T-helper 9 cell (primary cell): ENCODE data around the gene TFAP2C.

ENCODE experiments used
- DNase-seq: peaks from one replicate; pipeline ENCODE4 v3.0.0-alpha.2; 2020
- total RNA-seq, 2 donors: gene quantifications; one replicate each; lab custom pipeline; 2026; lab: John Stamatoyannopoulos, UW

TFAP2C gene
- total RNA-seq = 0 reads per million in 2 donors

DNA sequence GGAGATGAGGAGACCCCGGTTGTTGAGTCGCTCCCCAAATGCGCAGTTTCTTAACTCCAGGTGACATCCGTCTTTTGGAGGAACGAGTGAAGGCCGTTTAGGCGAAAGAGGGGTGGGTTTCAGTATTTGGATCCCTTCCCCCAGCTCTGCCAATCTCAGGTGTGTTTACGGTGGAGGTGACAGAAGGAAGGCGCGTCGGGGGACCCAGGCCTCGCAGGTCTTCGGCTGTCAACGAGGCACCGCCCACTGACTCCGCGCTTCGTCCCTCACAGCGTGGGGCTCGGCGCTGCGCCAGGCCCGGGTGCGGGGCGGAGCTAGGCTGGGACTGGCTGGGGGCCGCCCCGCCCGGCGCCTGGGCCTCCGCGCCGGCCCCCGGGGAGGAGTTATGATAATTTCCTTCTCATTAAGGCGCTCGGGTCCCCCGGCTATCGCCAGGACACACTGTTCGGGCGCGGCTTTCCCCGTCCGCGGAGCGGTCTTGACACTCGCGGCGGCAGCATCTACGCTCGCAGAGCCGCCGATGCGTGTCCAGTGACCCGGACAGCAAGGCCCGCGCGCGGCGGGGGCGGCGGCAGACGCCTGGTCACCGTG lies at the start of gene TFAP2C:
TFAP2C (plus strand) TSS at position 434 of the 591 bp plus-strand sequence. CDS start 239 bp downstream, outside the sequence.
- no peak for DNase-seq

DNA sequence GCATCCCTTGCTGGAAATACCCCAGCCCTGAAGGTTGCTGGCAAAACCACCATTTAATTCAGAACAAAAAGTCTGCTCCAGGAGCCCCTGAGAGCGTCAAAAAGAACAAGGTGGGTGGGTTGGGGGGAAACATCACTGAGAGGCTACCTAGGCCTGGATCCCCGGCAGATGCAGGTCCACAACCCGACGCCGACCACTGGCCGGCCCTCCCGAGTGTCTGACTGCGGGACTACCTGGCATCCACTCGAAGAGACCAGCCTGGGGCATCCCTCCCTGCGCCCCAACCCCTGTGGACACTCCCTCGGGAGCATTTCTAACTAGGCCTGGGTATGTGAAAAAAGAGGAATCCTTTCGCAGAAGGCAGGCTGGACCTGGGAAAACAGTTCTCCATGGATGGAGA lies 48.9 kb upstream of the TFAP2C start:
- no peak for DNase-seq

DNA sequence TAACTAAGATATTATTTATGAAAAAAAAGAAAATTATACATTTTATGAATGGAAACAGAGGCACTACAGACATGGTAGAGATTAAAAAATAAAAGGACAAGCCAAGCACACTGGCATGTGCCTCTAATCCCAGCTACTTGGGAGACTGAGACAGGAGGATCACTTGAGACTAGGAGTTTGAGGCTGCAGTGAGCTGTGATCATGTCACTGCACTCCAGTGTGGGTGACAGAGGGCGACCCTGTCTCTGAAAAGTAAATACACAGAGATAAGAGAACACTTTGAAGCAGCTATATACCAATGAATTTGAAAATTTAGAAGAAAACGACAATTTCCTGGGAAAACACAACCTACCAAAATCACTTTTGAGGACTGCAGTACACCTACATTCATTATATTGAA lies 47.4 kb upstream of the TFAP2C start:
- DNase-seq = no peak

DNA sequence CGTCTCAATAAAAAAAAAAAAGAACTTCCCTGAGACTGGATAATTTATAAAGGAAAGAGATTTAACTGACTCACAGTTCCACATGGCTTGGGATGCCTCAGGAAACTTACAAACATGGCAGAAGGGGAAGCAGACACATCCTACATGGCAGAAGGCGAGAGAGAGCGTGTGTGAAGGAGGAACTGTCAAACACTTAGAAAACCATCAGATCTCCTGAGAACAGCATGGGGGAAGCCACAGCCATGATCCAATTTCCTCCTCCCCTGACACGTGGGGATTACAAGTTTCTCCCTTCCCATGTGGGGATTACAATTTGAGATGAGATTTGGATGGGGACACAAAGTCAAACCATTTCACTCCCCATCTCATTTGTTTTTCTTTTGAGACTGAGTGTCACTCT lies 46.6 kb upstream of the TFAP2C start:
- no peak for DNase-seq

DNA sequence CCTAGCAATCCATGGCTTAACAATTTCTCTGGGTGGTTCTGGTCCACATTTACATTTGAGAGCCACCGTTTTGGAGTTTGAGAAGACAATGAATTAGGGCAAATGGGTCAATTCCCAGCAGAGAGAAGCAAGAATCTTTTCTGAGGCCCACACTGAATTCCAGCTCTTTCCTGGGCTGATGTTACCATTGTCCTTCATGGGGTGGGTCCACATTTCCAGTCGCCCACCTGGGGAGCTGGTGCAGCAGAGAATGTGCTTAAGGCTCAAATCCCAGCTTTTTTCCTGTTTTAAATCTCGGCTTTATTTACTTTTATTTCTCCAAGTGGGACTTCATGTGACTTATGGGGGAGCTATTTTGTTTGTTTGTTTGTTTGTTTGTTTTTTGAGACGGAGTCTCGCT lies 44.2 kb upstream of the TFAP2C start:
- no peak for DNase-seq

DNA sequence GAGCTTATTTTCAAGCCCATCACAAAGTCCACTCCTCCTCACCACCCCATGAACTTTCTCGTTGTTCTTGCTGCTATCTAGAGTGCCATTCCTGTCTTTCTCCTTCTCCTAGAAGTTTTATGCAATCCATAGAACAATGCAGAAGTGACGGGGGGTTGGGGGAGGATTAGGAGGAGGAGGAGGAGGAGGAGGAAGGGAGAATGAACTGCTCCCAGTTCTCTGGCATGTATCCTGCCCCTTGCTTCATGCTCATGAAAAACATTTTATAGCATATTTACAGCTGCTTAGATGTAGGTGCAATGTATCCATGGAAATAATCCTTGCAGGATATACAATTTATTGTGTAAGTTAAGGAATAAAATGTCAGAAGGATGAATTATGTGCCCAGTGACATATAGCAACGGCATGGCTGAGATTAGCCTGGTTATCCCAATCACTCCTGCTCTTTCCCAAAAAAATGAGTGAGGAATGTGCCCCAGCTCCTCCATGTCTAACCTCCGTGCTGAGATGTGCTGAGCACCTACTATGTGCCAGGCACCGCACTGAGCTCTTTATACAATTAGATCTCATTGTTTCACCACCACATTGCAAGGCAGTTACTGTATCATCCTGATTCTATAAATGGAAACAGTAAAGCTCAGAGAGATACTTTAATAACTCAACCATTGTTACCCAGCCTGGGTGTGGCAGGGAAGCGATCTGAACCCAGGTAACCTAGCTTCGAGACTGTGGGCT lies 41.6 kb upstream of the TFAP2C start:
- no peak for DNase-seq

DNA sequence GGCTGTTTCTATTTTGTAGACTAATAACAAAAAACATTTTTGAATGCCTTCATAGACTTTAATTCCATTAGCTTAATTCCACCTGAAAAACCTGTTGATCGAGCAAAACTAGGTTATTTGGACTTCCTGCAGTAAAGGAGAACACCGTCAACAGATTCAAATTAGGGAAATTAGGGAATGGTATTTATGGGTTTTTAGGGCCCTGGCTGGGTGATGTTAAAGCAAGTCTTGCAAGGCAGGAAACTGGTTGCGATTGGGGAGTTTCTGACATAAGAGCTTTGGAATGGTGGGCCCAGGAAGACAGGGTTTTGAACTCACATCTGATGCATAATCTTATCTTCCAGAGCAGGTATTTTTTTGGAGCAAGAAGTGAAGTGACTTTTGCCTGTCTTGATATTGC lies 40.1 kb upstream of the TFAP2C start:
- DNase-seq = no peak

DNA sequence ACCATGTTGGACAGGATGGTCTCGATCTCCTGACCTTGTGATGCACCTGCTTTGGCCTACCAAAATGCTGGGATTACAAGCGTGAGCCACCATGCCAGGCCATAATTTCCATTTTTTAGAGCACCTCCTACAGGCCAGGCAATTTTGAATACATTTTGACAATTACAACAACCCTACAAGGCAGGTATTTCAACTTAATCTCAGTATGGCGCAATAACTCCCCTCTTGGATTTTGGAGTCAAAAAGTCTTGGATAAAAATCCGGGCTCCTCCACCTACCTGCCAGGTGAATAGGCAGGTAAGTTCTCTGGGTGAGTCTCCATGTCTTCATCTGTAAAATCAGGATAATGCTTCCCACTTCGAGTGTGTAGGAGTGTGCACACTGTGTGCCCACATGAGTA lies 39.5 kb upstream of the TFAP2C start:
- DNase-seq = no peak

DNA sequence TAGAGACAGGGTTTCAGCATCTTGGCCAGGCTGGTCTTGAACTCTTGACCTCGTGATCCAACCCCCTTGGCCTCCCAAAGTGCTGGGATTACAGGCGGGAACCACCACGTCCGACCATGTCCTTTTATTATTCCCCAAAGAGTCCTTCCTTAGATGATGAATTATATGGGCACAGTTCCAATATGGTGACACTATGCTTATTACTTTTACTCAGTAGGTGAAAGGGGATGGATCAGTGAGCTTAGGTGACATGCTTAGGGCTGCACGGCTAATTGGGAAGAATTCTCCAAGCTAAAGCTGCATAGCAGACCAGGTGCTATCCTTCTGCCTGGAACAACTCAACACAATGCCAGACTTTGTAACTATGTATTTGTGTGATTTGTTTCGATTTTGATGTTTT lies 38.2 kb upstream of the TFAP2C start:
- DNase-seq = no peak

DNA sequence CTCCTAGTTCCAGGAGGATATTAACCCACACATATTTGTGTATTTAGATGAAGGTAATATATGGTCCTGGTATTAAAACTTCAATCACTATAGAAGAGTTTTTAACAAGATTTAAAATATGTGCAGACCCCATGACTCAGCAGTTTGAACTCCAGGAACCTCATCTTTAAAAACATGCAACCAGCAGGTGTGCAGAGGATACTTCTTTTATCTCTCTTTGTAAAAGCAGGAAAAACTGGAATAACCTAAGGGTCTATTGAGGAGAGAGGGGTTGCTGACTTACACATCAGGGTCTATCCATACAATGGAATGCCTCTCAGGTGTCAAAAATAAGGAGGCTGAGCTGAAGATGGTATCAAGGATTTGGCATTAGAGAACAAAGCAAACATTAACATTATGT lies 36.9 kb upstream of the TFAP2C start:
- no peak for DNase-seq

DNA sequence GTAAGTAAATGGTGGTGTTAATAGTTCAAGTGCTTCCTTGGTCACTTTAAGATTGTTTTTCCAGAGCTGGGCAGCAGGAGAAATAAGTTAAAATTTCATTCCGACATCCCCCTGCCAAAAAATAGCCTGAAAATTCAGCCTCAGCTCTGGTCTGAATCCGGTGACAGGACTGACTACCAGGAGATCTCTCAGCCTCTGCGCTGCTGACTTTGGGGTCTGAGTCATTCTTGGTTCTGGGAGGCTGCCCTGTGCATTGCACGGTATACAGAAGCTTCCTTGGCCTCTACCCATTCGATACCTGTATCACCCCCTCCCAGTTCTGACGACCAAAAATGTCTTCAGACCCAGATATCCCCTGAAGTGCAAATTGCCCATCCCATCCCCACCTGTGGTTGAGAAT lies 36.3 kb upstream of the TFAP2C start:
- DNase-seq = no peak

DNA sequence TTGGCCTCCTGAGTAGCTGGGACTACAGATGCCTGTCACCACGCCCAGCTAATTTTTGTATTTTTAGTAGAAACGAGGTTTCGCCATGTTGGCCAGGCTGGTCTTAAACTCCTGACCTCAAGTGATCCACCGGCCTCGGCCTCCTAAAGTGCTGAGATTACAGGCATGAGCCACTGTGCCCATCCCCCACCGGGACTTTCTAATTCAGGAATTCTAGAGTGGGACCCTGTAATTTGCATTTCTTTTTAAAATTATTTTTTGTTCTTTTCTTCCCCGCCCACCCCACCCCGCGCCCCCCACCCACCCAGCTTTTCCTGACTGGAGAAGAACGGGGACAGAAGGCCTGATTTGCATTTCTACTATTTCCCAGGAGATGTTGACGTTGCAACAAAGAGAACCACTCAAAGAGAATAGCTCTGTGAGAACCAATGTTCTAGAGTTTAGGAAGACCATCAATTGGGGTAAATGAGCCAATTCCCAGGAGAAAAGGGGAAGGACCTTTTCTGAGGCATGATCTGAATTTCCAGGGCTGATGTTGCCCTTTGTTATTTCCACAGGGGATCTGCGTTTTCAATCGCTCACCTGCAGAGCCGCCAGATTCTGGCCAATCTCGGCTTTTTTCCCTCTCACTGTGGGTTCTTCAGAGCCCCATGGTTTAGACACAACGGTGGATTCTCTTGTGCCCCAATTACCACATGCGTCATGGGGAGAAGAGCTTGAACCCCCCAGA lies 33.2 kb upstream of the TFAP2C start:
- no peak for DNase-seq

DNA sequence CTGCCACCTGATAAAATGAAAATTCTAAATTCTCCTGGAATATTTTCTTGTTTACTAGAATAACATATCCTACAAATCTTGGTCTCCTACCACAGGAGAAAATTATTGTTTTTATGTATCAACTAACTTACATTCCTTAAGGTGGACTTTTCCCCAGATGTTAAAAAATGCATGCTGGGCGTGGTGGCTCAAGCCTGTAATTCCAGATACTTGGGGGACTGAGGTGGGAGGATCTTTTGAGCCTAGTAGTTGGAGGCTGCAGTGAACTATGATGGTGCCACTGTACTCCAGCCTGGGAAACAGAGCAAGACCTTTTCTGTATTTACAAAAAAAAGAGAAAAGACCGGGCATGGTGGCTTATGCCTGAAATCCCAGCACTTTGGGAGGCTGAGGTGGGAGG lies 27.9 kb upstream of the TFAP2C start:
- DNase-seq = no peak

DNA sequence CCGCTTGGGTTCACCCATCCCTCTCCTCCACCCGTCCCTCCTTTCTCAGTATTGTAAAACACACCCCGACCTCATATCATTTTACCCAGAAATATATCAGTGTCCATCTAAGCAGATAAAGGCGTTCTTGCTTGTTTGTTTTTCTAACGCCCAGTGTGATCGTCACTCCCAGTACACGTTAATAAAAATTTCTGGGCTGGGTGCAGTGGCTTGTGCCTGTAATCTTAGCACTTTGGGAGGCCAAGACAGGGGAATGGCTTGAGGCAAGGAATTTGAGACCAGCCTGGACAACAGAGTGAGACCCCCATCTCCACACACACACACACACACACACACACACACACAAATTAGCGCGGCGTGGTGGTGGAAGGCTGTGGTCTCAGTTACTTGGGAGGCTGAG lies 24.4 kb upstream of the TFAP2C start:
- no peak for DNase-seq

DNA sequence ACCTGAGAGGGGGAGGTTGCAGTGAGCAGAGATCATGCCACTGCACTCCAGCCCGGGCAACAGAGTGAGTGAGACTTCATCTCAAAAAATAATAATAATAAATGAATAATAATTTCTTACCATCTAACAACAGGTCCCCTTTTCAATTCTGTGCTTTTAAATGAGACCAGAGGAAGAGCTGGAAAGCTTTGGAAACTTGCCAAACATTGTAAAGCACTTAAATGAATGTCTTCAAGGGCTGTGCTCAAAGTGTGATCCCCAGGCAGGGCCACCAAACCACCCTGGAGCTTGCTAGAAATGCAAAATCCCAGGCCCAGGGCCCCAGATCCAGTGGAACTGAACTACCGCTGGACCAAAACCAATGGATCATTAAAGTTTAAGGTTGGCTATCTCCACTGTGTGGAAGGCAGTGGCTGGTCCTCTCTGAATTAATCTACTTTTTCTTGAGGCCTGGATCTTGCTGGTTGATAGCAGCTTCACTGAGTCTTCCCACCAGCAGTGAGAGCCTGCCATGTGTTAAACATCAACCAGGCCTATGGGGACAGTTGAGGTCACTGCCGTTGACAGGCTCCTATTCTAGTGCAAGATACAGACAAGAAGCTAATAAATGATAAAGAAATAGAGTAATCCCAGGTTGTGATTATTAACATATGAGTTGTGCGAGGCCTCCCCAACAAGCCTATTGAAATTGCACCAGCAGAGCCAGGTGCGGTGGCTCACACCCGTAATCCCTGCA lies 23.7 kb upstream of the TFAP2C start:
- no peak for DNase-seq

DNA sequence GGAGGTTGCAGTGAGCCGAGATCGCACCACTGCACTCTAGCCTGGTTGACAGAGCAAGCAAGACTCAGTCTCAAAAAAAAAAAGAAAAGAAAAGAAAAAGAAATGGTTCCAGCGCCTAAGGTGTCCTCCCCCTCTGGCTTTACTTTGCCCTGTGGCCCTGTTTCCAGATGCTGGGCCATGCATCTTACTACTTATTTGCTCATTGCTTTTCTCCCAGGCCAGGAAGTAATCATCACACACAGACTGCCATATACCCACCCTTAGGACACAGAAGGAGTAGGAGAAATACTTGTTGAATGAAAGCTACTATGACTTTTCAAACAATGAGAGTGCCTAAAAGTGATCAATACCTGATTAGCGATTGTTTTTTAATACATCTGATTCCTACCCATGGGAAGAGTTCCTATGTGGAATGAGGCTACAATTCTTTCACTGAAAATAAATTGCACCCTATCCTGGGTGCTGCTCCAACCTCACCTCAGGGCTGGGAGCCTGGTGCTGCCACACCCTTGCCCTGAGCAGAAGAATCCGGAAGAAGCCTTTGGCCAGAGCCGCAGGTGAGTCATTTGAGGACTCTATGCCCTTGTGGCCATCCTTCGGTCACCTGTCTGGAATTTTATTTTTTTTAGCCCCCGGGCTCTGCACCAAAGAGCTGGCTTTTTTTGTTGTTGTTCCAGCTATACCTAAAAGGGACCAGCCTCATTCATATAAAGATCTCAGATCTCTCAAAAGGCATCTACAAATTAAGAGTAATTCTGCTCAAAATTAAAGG lies 22.7 kb upstream of the TFAP2C start:
- no peak for DNase-seq

DNA sequence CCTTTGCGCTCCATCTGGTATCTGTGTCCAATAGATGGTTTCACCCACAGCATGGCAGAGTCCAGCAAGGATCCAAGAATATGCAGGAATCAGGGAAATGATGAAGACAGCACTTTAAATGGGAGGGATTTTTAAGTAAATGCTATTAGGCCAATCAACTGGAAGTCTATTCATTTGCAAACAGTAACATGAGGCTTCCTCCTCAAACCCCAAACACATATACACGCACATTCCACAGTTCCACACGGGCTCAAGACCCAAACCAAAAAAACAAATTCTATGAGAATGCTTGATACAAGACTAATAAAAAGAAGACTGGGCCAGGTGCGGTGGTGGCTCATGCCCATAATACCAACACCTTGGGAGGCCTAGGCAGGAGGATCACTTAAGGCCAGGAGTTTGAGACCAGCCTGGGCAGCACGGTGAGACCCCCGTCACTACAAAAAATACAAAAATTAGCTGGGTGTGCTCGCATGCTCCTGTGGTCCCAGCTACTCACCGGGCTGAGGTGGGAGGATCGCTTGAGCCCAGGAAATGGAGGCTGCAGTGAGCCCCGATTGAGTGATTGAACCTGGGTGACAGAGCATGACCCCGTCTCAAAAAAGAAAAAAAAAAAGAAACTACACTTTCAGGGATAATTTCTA lies 21.9 kb upstream of the TFAP2C start:
- DNase-seq = no peak

DNA sequence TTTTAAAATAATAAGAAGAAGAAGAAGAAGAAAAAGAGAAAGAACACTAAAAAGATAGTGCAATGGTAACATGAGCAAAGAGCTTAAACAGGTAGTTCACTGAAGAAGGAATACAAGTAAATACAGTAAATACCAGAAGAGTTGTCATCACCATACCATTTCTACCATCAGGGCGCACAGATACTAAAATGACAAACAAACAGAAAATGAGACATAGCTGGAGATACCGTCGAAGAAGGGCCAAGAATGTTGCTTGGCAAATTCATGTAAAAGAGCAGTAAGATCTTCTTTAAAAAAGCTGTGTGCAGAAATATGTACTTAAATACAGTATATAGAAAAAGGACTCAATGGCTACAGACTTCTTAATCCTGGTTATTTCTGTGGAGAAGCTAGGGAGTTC lies 20.7 kb upstream of the TFAP2C start:
- DNase-seq = no peak

DNA sequence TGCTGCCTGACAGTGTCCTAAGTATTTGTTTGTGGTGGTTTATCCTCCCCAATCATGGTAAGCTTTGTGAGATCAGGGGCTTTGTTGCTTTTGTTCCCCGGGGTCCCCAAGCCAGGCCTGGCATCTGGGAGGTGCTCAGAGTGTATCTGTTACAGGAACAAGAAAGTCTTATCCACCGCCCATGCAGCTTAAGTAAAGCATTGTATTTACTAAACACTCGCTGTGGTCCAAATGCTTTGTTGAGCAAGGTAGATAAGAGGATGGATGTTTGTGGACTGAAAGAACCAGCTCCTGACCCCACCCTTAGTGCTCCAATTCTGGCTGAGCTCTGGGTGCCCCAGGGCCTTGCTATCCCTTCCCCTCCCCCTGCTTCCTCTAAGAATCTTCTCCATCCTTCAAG lies 19.8 kb upstream of the TFAP2C start:
- no peak for DNase-seq

DNA sequence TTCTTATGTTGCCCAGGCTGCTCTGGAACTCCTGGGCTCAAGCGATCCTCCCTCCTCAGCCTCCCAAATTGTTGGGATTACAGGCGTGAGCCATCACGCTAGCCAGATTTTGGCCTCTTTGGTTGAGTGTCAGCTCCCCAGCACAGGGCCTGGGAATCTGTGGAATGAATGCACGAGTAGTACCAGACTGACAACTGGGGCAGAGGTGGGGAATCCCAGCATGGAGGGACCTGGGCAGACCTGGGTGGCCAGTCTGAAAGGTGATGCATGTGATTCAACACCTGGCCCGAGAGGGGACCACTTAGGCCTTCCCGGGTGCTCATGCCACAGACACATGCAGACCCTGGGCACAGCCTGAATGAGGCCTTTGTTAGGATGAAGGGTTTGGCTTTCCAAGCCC lies 19.0 kb upstream of the TFAP2C start:
- no peak for DNase-seq

DNA sequence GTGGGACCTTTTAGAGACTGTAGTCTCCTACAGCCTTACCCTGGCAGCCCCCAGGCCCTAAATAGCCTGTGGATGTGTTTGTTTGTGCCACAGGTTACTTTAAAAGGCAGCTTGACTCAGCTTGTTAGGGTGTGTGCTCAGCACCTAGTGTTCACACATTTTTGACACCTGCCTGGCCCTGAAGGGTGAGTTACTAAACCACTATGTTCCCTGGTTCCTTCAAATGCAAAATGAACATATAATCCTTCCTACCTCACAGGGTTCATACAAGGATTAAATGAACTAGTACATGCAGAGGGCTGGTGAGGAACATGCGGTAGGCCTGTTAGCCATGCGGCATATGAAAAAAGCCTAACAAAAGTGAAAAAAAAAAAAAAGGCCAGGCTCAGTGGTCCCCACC lies 14.9 kb upstream of the TFAP2C start:
- no peak for DNase-seq

DNA sequence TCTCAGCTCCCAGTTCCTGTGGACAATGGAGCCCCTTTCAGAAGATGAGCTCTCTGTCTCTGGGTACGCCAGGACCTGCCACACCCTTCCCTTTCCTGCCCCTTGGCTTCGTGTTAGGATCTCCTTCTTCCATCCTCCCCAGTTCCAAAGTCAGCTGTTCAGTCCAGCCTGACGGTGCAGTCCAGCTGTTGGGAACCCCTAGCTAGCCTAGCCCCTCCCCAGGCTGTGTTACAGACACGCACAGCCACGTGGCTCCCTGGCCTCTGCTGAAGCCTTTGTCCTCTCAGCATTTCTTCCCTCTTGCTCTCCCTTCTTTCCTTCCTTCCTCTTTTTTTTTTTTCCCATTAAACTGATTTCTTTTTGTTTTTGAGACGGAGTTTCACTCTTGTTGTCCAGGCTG lies 12.4 kb upstream of the TFAP2C start:
- DNase-seq = no peak
